Osteoblast (primary cell): ENCODE data around the gene PLRG1. TPM values are rescaled to one million over a fixed set of nuclear protein-coding genes. Genes with fewer than 3 reads are reported as not detected.

Experiments used
- DNase-seq: peaks from one replicate; pipeline ENCODE4 v3.0.0; 2011; ENCODE audit warnings: low spot score, mixed read lengths; ENCODE audit not compliant: insufficient read length; ENCODE audit errors: missing footprints
- H2AFZ ChIP-seq: 2 replicates; pipeline ENCODE4 v1.6.0; 2011; ENCODE audit warnings: mild to moderate bottlenecking, low read length
- H3K27ac ChIP-seq: 2 replicates; pipeline ENCODE4 v1.5.1; 2011; ENCODE audit warnings: mild to moderate bottlenecking, low read depth, low read length, moderate library complexity
- H3K27me3 ChIP-seq: 2 replicates; pipeline ENCODE4 v1.6.0; 2012; ENCODE audit warnings: mild to moderate bottlenecking, control low read depth, inconsistent platforms, low read length, moderate library complexity; ENCODE audit not compliant: insufficient read depth
- H3K36me3 ChIP-seq: 2 replicates; pipeline ENCODE4 v1.5.1; 2011; ENCODE audit warnings: mild to moderate bottlenecking, low read length, control low read depth, moderate library complexity; ENCODE audit not compliant: insufficient read depth
- H3K4me1 ChIP-seq: 2 replicates; pipeline ENCODE4 v1.5.1; 2011; ENCODE audit warnings: mild to moderate bottlenecking, low read length, control low read depth, moderate library complexity; ENCODE audit not compliant: insufficient read depth
- H3K4me2 ChIP-seq: 2 replicates; pipeline ENCODE4 v1.6.0; 2011; ENCODE audit warnings: mild to moderate bottlenecking, low read length; ENCODE audit not compliant: insufficient read depth
- H3K4me3 ChIP-seq: fragments of 200-600 bp; sonication (generic); 3 replicates; pipeline ENCODE4 v1.5.1; 2012; ENCODE audit warnings: mild to moderate bottlenecking, low read length, inconsistent platforms; ENCODE audit not compliant: insufficient read depth
- H3K79me2 ChIP-seq: 2 replicates; pipeline ENCODE4 v1.6.0; 2012; ENCODE audit warnings: mild to moderate bottlenecking, low read length, control low read depth, inconsistent platforms; ENCODE audit not compliant: insufficient read depth
- H3K9me3 ChIP-seq: 2 replicates; pipeline ENCODE4 v1.5.1; 2011; ENCODE audit warnings: low read depth, low read length, control low read depth
- H4K20me1 ChIP-seq: 2 replicates; pipeline ENCODE4 v1.6.0; 2012; ENCODE audit warnings: mild to moderate bottlenecking, low read length, control low read depth; ENCODE audit not compliant: insufficient read depth
- small RNA-seq: library from RNA; depleted of rRNA; stranded (forward); fragments of <200 nt; gene quantifications from one replicate; pipeline ENCODE3, GENCODE V24; 2012
- total RNA-seq: library from RNA; depleted of rRNA; stranded (reverse); fragments of >200 nt; gene quantifications from 2 replicates; pipeline ENCODE4 v1.2.3, GENCODE V29; 2012
- TF ChIP-seq, protein P1 (sequence below): IDR thresholded peaks from 2 replicates; pipeline ENCODE4 v1.5.1; 2011; ENCODE audit warnings: mild to moderate bottlenecking, low read depth, low read length, moderate library complexity; ENCODE audit errors: extremely low read depth

Gene PLRG1
- total RNA-seq, 1 donor = 81.8 TPM

DNA sequence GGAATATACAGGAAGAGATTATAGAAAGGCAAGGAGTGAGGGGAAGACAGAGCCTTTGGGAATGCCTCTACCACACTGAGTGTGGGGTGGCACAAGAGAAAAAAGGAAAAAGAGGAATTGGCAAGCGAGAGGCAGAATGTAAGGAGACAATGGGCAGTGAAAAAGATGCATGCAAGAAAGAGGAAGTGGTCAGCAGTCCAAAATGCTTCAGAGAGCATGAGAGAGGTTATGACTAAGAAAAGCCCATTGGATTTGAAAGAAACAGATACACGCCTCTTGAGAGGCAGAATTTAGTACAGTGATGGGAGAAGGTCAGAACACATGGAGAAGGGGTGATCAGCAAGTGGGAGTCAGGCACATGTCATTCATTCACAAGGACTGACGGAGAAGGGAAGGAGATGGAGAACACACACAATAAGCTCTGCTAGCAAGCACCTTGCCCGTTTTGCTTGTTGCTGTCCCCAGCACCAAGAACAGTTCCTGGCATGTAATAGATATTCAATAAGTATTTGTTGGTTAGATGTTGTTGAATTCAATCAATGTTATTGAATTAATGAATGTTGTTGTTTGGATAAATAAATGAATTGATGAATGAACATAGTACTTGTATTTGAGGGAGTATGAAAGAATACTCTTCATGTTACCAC, 65.0 kb downstream of the PLRG1 start:
- Histone ChIP-seq H3K4me2 (no peak overlapping the region), H2AFZ (no peak overlapping the region), H3K9me3 (no peaks in the 10 kb centered on the region), H3K36me3 (no peaks in the 10 kb centered on the region), H3K79me2 (no peaks in the 10 kb centered on the region), H3K27ac (no peak overlapping the region), H3K4me3 (no peak overlapping the region), H3K27me3 (peaks cover 5% of the 10 kb centered on the region), H4K20me1 (no peaks in the 10 kb centered on the region), H3K4me1 (no peaks in the 10 kb centered on the region)
- TF ChIP-seq, protein P1, sequence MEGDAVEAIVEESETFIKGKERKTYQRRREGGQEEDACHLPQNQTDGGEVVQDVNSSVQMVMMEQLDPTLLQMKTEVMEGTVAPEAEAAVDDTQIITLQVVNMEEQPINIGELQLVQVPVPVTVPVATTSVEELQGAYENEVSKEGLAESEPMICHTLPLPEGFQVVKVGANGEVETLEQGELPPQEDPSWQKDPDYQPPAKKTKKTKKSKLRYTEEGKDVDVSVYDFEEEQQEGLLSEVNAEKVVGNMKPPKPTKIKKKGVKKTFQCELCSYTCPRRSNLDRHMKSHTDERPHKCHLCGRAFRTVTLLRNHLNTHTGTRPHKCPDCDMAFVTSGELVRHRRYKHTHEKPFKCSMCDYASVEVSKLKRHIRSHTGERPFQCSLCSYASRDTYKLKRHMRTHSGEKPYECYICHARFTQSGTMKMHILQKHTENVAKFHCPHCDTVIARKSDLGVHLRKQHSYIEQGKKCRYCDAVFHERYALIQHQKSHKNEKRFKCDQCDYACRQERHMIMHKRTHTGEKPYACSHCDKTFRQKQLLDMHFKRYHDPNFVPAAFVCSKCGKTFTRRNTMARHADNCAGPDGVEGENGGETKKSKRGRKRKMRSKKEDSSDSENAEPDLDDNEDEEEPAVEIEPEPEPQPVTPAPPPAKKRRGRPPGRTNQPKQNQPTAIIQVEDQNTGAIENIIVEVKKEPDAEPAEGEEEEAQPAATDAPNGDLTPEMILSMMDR = no peak
- DNase-seq = no peak

Small RNAs within 50 kb of the gene (small RNA-seq; reads per million reads assigned to genes)
- gene RNU6-1285P = not detected

Other genes with a start within 250 kb of the PLRG1 start
- under 0.01 TPM in 2 replicates for gene DCHS2, start 58.6 kb downstream of the PLRG1 start, total RNA-seq
- not detected in 2 replicates for gene FGB, start 12.6 kb upstream of the PLRG1 start, total RNA-seq
- not detected in 2 replicates for gene FGA, start 40.3 kb upstream of the PLRG1 start, total RNA-seq
- not detected in 2 replicates for gene FGG, start 62.3 kb upstream of the PLRG1 start, total RNA-seq
- gene LRAT, start 193.6 kb upstream of the PLRG1 start, total RNA-seq = not detected in 2 replicates
- gene RBM46, start 230.9 kb upstream of the PLRG1 start, total RNA-seq = not detected in 2 replicates